GM23248 (cell line): ENCODE results near the gene RPL26. TPM values are rescaled to one million over a fixed set of nuclear protein-coding genes. Genes with fewer than 3 reads are reported as not detected.

Experiments
- DNase-seq: peaks from one replicate; pipeline ENCODE4 v3.0.0-alpha.2; 2015
- H2AFZ ChIP-seq: fragments of 200-600 bp; sonication (generic); 2 replicates; pipeline ENCODE4 v1.6.1; 2016; ENCODE audit warnings: antibody characterized with exemption
- H3F3A ChIP-seq: fragments of 200-600 bp; sonication (generic); 2 replicates; pipeline ENCODE4 v1.6.1; 2016; ENCODE audit warnings: mild to moderate bottlenecking, antibody characterized with exemption, mixed run types; ENCODE audit not compliant: insufficient read depth
- H3K27ac ChIP-seq: fragments of 200-600 bp; sonication (generic); 2 replicates; pipeline ENCODE4 v1.5.1; 2016; ENCODE audit warnings: mild to moderate bottlenecking
- H3K27me3 ChIP-seq: fragments of 200-600 bp; sonication (generic); replicated peaks from 2 replicates; pipeline ENCODE4 v1.6.1; 2016; ENCODE audit warnings: mild to moderate bottlenecking; ENCODE audit not compliant: insufficient read depth
- H3K36me3 ChIP-seq: fragments of 200-600 bp; sonication (generic); 2 replicates; pipeline ENCODE4 v1.6.1; 2016; ENCODE audit warnings: low read depth, mild to moderate bottlenecking
- H3K4me1 ChIP-seq: fragments of 200-600 bp; sonication (generic); 2 replicates; pipeline ENCODE4 v1.6.1; 2016; ENCODE audit warnings: mild to moderate bottlenecking; ENCODE audit not compliant: insufficient read depth
- H3K4me2 ChIP-seq: fragments of 200-600 bp; sonication (generic); one replicate; pipeline ENCODE4 v1.6.1; 2016; ENCODE audit warnings: mild to moderate bottlenecking; ENCODE audit not compliant: unreplicated experiment
- H3K4me3 ChIP-seq: fragments of 200-600 bp; sonication (generic); 2 replicates; pipeline ENCODE4 v1.5.1; 2016; ENCODE audit warnings: mild to moderate bottlenecking
- H3K79me2 ChIP-seq: fragments of 200-600 bp; sonication (generic); 2 replicates; pipeline ENCODE4 v1.6.1; 2016; ENCODE audit warnings: mild to moderate bottlenecking; ENCODE audit not compliant: insufficient read depth
- H3K9ac ChIP-seq: fragments of 200-600 bp; sonication (generic); 2 replicates; pipeline ENCODE4 v1.6.1; 2016; ENCODE audit warnings: mild to moderate bottlenecking
- H3K9me2 ChIP-seq: fragments of 200-600 bp; sonication (generic); 2 replicates; pipeline ENCODE4 v1.6.1; 2016; ENCODE audit warnings: mixed run types, mild to moderate bottlenecking, moderate library complexity; ENCODE audit not compliant: insufficient read depth
- H3K9me3 ChIP-seq: fragments of 200-600 bp; sonication (generic); one replicate; pipeline ENCODE4 v1.6.1; 2017; ENCODE audit warnings: low read depth
- H4K20me1 ChIP-seq: fragments of 200-600 bp; sonication (generic); 2 replicates; pipeline ENCODE4 v1.6.0; 2016; ENCODE audit not compliant: insufficient read depth
- EZH2 ChIP-seq: fragments of 200-600 bp; sonication (generic); IDR thresholded peaks from 2 replicates; pipeline ENCODE4 v1.6.1; 2018; ENCODE audit warnings: antibody characterized with exemption, mild to moderate bottlenecking; ENCODE audit not compliant: insufficient read depth, poor library complexity, severe bottlenecking
- EZH2phosphoT487 ChIP-seq: fragments of 200-600 bp; sonication (generic); IDR thresholded peaks from 2 replicates; pipeline ENCODE4 v1.6.1; 2018; ENCODE audit warnings: antibody characterized with exemption, moderate library complexity, mild to moderate bottlenecking, low read depth; ENCODE audit not compliant: insufficient read depth
- WGBS, 2 experiments: methylation state at CpG; one replicate each; pipeline ENCODE4 v1.1.6; 2015 to 2017; ENCODE audit warnings: low lambda C conversion rate in 2 of 2, low coverage in 1 of 2; ENCODE audit errors: missing lambda C conversion rate in 2 of 2; 5-methylcytosine and 5-hydroxymethylcytosine counted together
- in situ Hi-C: fragments of 300-500 bp; cut with MboI; formaldehyde crosslinking; loops from 2 replicates; pipeline ENCODE4 v1.15.0; 2020
- polyA plus RNA-seq: library from polyadenylated mRNA; unstranded; fragments of >200 nt; fragmentation: Nextera tagmentation; extraction: Ambion mirVana; gene quantifications from 2 replicates; pipeline ENCODE4 v1.2.1, GENCODE V29; 2016
- total RNA-seq: library from RNA; depleted of rRNA; stranded (reverse); fragments of >200 nt; shearing (Covaris generic); gene quantifications from 2 replicates; pipeline ENCODE4 v1.2.3, GENCODE V29; 2014

The RPL26 gene
- total and polyA plus RNA-seq, 2 experiments from 2014 or later: 522 to 2,122 TPM

DNA sequence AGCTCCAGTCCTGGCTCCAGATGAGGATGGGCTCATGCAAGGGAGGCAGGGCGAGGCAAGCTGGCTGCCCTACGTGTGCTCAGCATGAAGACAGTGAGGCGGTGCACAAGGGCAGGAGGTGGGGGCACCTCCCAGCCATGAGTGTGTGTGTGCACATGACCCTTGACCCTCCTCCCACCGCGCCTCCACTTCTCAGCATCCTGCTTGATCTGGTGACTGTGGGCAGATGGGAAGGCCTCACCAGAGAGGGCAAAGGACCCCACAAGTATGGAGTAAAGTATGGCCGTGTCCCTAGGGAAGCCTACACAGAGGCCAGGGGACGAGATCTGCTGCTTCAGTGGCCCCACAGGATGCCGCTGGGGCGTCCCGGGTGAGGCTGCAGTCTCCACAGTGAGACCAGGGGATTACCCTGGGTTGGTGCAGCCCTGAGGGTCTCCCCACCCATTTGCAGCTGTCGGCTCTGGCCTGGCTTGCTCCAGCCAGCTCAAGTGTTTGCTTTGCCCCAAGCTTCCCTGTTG is 22.6 kb upstream of the RPL26 start:
- DNase-seq: no peak
- H2AFZ ChIP-seq: no peak overlapping the region
- TF ChIP-seq EZH2: no peak
- no peak overlapping the region for H3K4me3 ChIP-seq
- no peaks in the 10 kb centered on the region for H3K27me3 ChIP-seq
- H3K9me3 ChIP-seq: no peaks in the 10 kb centered on the region
- H3K27ac ChIP-seq: no peak overlapping the region
- no peaks in the 10 kb centered on the region for H3K79me2 ChIP-seq
- H3K36me3 ChIP-seq: no peaks in the 10 kb centered on the region
- H4K20me1 ChIP-seq: no peaks in the 10 kb centered on the region
- no peak overlapping the region for H3K9ac ChIP-seq
- H3K4me1 ChIP-seq: peaks cover 2% of the 10 kb centered on the region; the same call in 1 of the 2 replicates
- in situ Hi-C loops: no loop called here
- 89% methylated on average over 11 of the region's 11 CpGs for WGBS, 2 experiments
- no peaks in the 10 kb centered on the region for H3F3A ChIP-seq
- H3K9me2 ChIP-seq: no peaks in the 10 kb centered on the region
- no peak overlapping the region for H3K4me2 ChIP-seq

DNA sequence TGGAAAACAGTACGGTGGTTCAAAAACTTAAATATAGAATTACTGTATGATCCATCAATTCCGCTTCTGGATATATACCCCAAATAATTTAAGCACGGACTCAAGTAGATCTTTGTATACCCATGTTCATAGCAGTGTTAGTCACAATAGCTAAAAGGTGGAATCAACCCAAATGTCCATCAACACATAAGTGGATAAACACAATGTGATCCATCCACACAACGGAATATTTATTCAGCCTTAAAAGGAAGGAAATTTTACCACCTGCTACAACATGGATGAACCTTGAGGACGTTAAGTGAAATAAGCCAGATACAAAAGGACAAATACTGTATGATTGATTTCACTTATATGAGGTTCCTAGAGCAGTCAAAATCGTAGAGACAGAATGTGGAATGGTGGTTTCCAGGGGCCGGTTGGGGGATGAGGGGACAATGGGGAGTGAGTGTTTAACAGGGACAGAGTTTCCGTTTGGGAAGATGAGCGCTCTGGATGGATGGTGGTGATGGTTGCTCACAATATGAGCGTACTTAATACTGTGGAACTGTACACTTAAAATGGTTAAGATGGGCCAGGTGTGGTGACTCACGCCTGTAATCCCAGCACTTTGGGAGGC is 20.0 kb upstream of the RPL26 start:
- Histone ChIP-seq H2AFZ (no peak overlapping the region), H3K9ac (no peak overlapping the region), H3K79me2 (no peaks in the 10 kb centered on the region), H3K4me2 (no peak overlapping the region), H3K27me3 (no peaks in the 10 kb centered on the region), H3K4me1 (no peaks in the 10 kb centered on the region), H3K36me3 (no peaks in the 10 kb centered on the region), H3K9me3 (no peaks in the 10 kb centered on the region), H3K4me3 (no peak overlapping the region), H3K9me2 (no peaks in the 10 kb centered on the region), H3F3A (no peaks in the 10 kb centered on the region), H4K20me1 (no peaks in the 10 kb centered on the region), H3K27ac (no peak overlapping the region)
- 69 to 73% methylated on average over 11 of the region's 11 CpGs for WGBS, 2 experiments
- DNase-seq: no peak
- TF ChIP-seq EZH2: no peak
- no peak for TF ChIP-seq EZH2phosphoT487
- in situ Hi-C loops: no loop called here

DNA sequence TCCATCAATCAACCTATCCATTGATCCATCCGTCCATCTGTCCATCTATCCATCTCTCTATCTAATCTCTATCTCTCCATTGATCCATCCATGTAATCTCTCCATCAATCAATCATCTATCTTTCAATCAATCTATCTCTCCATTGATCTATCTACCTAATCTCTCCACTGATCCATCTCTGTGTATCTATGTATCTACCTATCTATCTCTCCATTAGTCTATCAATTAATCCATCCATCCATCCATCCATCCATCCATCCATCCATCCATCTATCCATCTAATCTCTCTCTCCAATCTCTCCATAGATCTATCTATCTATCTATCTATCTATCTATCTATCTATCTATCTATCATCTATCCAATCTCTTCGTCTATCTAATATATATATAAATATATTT is 18.1 kb upstream of the RPL26 start:
- no peak overlapping the region for H3K27ac ChIP-seq
- H3F3A ChIP-seq: no peaks in the 10 kb centered on the region
- DNase-seq: no peak
- H3K9me2 ChIP-seq: no peaks in the 10 kb centered on the region
- no peaks in the 10 kb centered on the region for H3K27me3 ChIP-seq
- H3K9ac ChIP-seq: no peak overlapping the region
- no peak overlapping the region for H3K4me2 ChIP-seq
- no peaks in the 10 kb centered on the region for H3K36me3 ChIP-seq
- TF ChIP-seq EZH2 (no peak), EZH2phosphoT487 (no peak)
- H2AFZ ChIP-seq: no peak overlapping the region
- in situ Hi-C loops: no loop called here
- H4K20me1 ChIP-seq: no peaks in the 10 kb centered on the region
- no peaks in the 10 kb centered on the region for H3K9me3 ChIP-seq
- no peaks in the 10 kb centered on the region for H3K79me2 ChIP-seq
- no peak overlapping the region for H3K4me3 ChIP-seq
- WGBS, 2 experiments: 25 to 30% methylated on average over 2 of the region's 2 CpGs
- no peaks in the 10 kb centered on the region for H3K4me1 ChIP-seq

DNA sequence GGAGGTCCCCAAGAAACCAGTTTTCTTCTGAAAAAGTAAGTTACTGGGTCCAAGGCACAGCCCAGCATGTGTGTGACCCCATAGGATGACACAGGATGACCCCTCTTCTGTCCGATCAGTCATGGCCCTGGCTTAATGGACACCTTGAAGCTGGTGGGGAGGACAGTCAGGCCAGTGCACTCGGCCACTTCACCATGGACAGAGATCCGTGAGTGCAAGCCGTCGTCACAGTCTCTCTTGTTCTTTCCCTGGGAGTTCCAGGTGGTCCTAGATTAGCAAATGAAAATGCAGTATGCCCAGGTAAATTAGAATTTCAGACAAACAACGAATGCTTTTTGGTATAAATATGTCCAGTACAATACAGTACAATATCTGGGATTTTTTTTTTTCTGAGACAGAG is 16.0 kb upstream of the RPL26 start:
- Histone ChIP-seq H3K27ac (no peak overlapping the region), H3K4me2 (no peak overlapping the region), H3K79me2 (no peaks in the 10 kb centered on the region), H3K4me1 (no peaks in the 10 kb centered on the region), H3K4me3 (no peak overlapping the region), H3K9me2 (no peaks in the 10 kb centered on the region), H3K9me3 (no peaks in the 10 kb centered on the region), H2AFZ (no peak overlapping the region), H3K9ac (no peak overlapping the region), H3F3A (no peaks in the 10 kb centered on the region), H4K20me1 (no peaks in the 10 kb centered on the region), H3K36me3 (no peaks in the 10 kb centered on the region), H3K27me3 (peaks cover 13% of the 10 kb centered on the region; the same call in 1 of the 2 replicates)
- TF ChIP-seq EZH2phosphoT487 (no peak), EZH2 (no peak)
- in situ Hi-C loops: no loop called here
- 33 to 34% methylated on average over 6 of the region's 6 CpGs for WGBS, 2 experiments
- DNase-seq: no peak
